Neural progenitor cell (in vitro differentiated cells): Measurements from ENCODE around the gene DEPP1. TPM values are rescaled to one million over a fixed set of nuclear protein-coding genes. Genes with fewer than 3 reads are reported as not detected.
A peak's percentile ranks its signal among the peaks of the same experiment; 100 is the strongest.

ENCODE experiments used
- DNase-seq: peaks from one replicate; pipeline ENCODE4 v3.0.0-alpha.2; 2016; ENCODE audit warnings: low spot score
- H2AFZ ChIP-seq: fragments of 200-600 bp; sonication (generic); replicated peaks from 2 replicates; pipeline ENCODE4 v1.6.1; 2016; ENCODE audit warnings: antibody characterized with exemption
- H3F3A ChIP-seq: fragments of 200-600 bp; sonication (generic); 2 replicates; pipeline ENCODE4 v1.6.1; 2016; ENCODE audit warnings: antibody characterized with exemption, low read depth
- H3K27ac ChIP-seq: fragments of 200-600 bp; sonication (generic); 2 replicates; pipeline ENCODE4 v1.5.1; 2016; ENCODE audit warnings: mild to moderate bottlenecking
- H3K27me3 ChIP-seq: fragments of 200-600 bp; sonication (generic); 2 replicates; pipeline ENCODE4 v1.6.1; 2016; ENCODE audit warnings: mild to moderate bottlenecking, moderate library complexity
- H3K36me3 ChIP-seq: fragments of 200-600 bp; sonication (generic); 2 replicates; pipeline ENCODE4 v1.5.1; 2016
- H3K4me1 ChIP-seq: fragments of 200-600 bp; sonication (generic); 2 replicates; pipeline ENCODE4 v1.6.1; 2016; ENCODE audit warnings: mixed run types
- H3K4me2 ChIP-seq: fragments of 200-600 bp; sonication (generic); 2 replicates; pipeline ENCODE4 v1.6.1; 2016
- H3K4me3 ChIP-seq: fragments of 200-600 bp; sonication (generic); 2 replicates; pipeline ENCODE4 v1.5.1; 2016
- H3K79me2 ChIP-seq: fragments of 200-600 bp; sonication (generic); 2 replicates; pipeline ENCODE4 v1.6.1; 2016; ENCODE audit warnings: low read depth
- H3K9ac ChIP-seq: fragments of 200-600 bp; sonication (generic); 2 replicates; pipeline ENCODE4 v1.6.1; 2016
- H3K9me3 ChIP-seq: fragments of 200-600 bp; sonication (generic); 2 replicates; pipeline ENCODE4 v1.5.1; 2016; ENCODE audit warnings: low read depth
- H4K20me1 ChIP-seq: fragments of 200-600 bp; sonication (generic); 2 replicates; pipeline ENCODE4 v1.6.1; 2016; ENCODE audit warnings: low read depth
- H3K27ac Mint-ChIP-seq: 3 replicates; pipeline ENCODE4 v1.8.0; 2021; ENCODE audit warnings: mixed read lengths
- H3K27me3 Mint-ChIP-seq: 2 replicates; pipeline ENCODE4 v1.8.0; 2022; ENCODE audit warnings: low read depth, mild to moderate bottlenecking, inconsistent platforms, moderate library complexity, mixed read lengths; ENCODE audit not compliant: insufficient read depth
- H3K36me3 Mint-ChIP-seq: 3 replicates; pipeline ENCODE4 v1.8.0; 2021; ENCODE audit warnings: mixed read lengths
- H3K4me1 Mint-ChIP-seq: 3 replicates; pipeline ENCODE4 v1.8.0; 2021; ENCODE audit warnings: mixed read lengths
- H3K4me3 Mint-ChIP-seq: 3 replicates; pipeline ENCODE4 v1.8.0; 2021; ENCODE audit warnings: mild to moderate bottlenecking, moderate library complexity, mixed read lengths
- H3K9me3 Mint-ChIP-seq: 3 replicates; pipeline ENCODE4 v1.8.0; 2020; ENCODE audit warnings: mixed read lengths
- EZH2 ChIP-seq: fragments of 200-600 bp; sonication (generic); IDR thresholded peaks from 2 replicates; pipeline ENCODE4 v1.6.1; 2017; ENCODE audit warnings: antibody characterized with exemption, mild to moderate bottlenecking, moderate library complexity
- EZH2phosphoT487 ChIP-seq: fragments of 200-600 bp; sonication (generic); IDR thresholded peaks from 2 replicates; pipeline ENCODE4 v1.6.1; 2017; ENCODE audit warnings: antibody characterized with exemption
- total RNA-seq: library from RNA; depleted of rRNA; stranded (reverse); fragments of >200 nt; gene quantifications from 2 replicates; pipeline ENCODE4 v1.2.3, GENCODE V29; 2015; ENCODE audit warnings: low replicate concordance
- TF ChIP-seq, protein P1 (sequence below): fragments of 200-600 bp; sonication (generic); IDR thresholded peaks from 2 replicates; pipeline ENCODE4 v1.5.1; 2017; ENCODE audit warnings: antibody characterized with exemption, mild to moderate bottlenecking

The DEPP1 gene
- total RNA-seq, 1 donor from 2014 or later = not detected

DNA sequence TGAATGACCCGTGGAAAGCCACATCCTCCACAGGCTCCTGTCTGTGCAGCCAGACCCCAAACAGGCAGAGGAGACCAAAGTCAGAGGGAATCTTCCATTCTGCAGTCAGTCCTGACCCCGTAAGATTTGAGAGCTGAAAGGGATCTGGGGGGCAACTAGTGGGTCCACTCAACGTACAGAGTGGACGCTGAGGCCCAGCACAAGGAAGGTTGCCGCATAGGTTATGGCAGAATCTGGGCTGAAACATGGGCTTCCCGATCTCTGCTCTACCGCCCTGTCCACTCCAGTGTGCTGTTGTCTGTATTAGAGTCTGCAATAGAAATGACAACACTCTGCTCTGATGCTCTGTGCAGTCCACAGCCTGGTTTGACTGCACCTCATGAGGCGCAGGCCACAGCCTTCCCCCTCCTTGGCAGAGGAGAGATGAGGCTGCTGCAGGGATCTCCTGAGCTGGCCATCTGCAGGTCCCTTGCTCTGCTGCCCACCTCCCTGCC, 14.2 kb upstream of the DEPP1 start:
- Histone ChIP-seq H3K4me2 (no peak overlapping the region), H3K9me3 (no peaks in the 10 kb centered on the region), H3F3A (peaks cover 34% of the 10 kb centered on the region), H4K20me1 (peaks cover 13% of the 10 kb centered on the region), H3K27me3 (peaks cover 34% of the 10 kb centered on the region), H2AFZ (no peak overlapping the region), H3K27ac (no peak overlapping the region), H3K36me3 (no peaks in the 10 kb centered on the region), H3K79me2 (no peaks in the 10 kb centered on the region), H3K4me3 (no peak overlapping the region), H3K4me1 (peaks cover 36% of the 10 kb centered on the region), H3K9ac (no peak overlapping the region)
- Mint-ChIP-seq H3K27me3 (peaks cover 4% of the 10 kb centered on the region), H3K4me1 (peaks cover 35% of the 10 kb centered on the region), H3K36me3 (peaks cover 7% of the 10 kb centered on the region), H3K9me3 (no peaks in the 10 kb centered on the region), H3K27ac (no peak overlapping the region), H3K4me3 (no peak overlapping the region)
- no peak for DNase-seq
- TF ChIP-seq EZH2phosphoT487 (no peak), EZH2 (no peak)
- TF ChIP-seq, protein P1, sequence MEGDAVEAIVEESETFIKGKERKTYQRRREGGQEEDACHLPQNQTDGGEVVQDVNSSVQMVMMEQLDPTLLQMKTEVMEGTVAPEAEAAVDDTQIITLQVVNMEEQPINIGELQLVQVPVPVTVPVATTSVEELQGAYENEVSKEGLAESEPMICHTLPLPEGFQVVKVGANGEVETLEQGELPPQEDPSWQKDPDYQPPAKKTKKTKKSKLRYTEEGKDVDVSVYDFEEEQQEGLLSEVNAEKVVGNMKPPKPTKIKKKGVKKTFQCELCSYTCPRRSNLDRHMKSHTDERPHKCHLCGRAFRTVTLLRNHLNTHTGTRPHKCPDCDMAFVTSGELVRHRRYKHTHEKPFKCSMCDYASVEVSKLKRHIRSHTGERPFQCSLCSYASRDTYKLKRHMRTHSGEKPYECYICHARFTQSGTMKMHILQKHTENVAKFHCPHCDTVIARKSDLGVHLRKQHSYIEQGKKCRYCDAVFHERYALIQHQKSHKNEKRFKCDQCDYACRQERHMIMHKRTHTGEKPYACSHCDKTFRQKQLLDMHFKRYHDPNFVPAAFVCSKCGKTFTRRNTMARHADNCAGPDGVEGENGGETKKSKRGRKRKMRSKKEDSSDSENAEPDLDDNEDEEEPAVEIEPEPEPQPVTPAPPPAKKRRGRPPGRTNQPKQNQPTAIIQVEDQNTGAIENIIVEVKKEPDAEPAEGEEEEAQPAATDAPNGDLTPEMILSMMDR = no peak

DNA sequence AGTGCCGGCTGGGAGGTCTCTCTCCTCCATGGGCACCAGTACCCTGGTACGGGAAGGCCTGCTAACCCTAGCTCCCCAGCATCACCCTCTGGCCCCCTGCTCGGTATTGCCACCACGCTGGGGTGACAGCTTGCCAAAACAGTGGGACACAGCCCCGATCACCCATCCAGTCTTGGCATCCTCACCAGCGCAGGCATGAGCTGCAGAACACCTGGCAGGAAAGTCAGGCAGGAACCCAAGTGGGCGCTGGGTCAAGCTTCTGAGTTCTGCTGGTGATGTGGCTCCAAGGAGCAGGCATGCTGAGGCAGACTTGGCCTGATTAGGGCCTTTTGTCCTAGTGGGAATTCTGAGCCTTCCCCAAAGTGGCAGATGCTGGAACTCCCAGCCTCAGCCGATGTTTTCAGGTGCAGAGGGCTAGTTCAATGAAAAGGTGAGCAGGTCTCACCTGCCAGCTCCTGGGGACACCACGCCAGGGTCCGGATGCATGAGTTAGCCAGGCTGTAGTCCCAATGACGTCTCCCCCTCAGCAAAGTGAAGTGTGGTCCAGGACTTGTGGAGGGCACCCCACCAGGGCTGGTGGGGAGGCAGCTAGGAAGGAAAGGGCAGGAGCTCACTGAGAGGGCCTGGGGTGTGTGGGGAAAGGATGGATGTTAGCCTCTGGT, 13.6 kb upstream of the DEPP1 start:
- H3K9me3 ChIP-seq = no peaks in the 10 kb centered on the region
- no peak overlapping the region for H3K4me2 ChIP-seq
- H3F3A ChIP-seq = peaks cover 34% of the 10 kb centered on the region
- no peak overlapping the region for H3K27ac ChIP-seq
- Mint-ChIP-seq H3K36me3 (peaks cover 7% of the 10 kb centered on the region), H3K27ac (no peak overlapping the region), H3K4me1 (peaks cover 35% of the 10 kb centered on the region), H3K4me3 (no peak overlapping the region), H3K9me3 (no peaks in the 10 kb centered on the region), H3K27me3 (peaks cover 4% of the 10 kb centered on the region)
- no peaks in the 10 kb centered on the region for H3K79me2 ChIP-seq
- no peak overlapping the region for H2AFZ ChIP-seq
- DNase-seq = no peak
- H3K27me3 ChIP-seq = peaks cover 40% of the 10 kb centered on the region
- H3K4me1 ChIP-seq = peaks cover 36% of the 10 kb centered on the region
- no peaks in the 10 kb centered on the region for H3K36me3 ChIP-seq
- TF ChIP-seq EZH2 (no peak), EZH2phosphoT487 (no peak)
- TF ChIP-seq, protein P1 = no peak
- H3K4me3 ChIP-seq = no peak overlapping the region
- H3K9ac ChIP-seq = no peak overlapping the region
- peaks cover 13% of the 10 kb centered on the region for H4K20me1 ChIP-seq

DNA sequence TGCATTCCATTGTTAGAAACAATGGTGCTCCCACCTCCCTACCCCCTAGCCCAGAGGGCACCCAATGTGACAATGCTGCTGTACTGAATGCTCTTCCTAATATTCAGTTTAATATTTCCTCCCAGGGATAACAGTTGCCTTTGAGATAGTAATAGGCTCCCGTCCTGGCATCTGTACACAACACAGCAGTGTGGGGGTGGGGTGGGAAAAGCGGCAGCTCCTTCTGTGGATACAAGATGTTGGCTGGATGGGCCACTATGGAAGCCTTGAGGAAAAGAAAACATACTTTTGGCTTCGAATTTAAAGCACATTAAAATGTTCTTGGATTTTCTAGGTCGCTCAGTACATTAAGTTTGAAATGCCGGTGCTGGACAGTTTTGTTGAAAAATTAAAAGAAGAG, 13.0 kb upstream of the DEPP1 start:
- TF ChIP-seq, protein P1 = no peak
- TF ChIP-seq EZH2phosphoT487 (no peak), EZH2 (no peak)
- Histone ChIP-seq H3K36me3 (no peaks in the 10 kb centered on the region), H3K4me2 (peak overlapping the region; percentile 66), H4K20me1 (peaks cover 13% of the 10 kb centered on the region), H3K27ac (no peak overlapping the region), H3K4me1 (peaks cover 40% of the 10 kb centered on the region), H2AFZ (no peak overlapping the region), H3K9ac (no peak overlapping the region), H3K27me3 (peaks cover 42% of the 10 kb centered on the region), H3K9me3 (no peaks in the 10 kb centered on the region), H3F3A (peaks cover 34% of the 10 kb centered on the region), H3K79me2 (no peaks in the 10 kb centered on the region), H3K4me3 (no peak overlapping the region)
- H3K36me3 Mint-ChIP-seq = peaks cover 7% of the 10 kb centered on the region
- peaks cover 4% of the 10 kb centered on the region for H3K27me3 Mint-ChIP-seq
- no peak overlapping the region for H3K4me3 Mint-ChIP-seq
- DNase-seq = no peak
- no peak overlapping the region for H3K27ac Mint-ChIP-seq
- no peaks in the 10 kb centered on the region for H3K9me3 Mint-ChIP-seq
- H3K4me1 Mint-ChIP-seq = peaks cover 35% of the 10 kb centered on the region
